Body of pancreas (tissue), 4 donors: ENCODE results near the gene CHCHD3.

Experiments
- POLR2A ChIP-seq, 3 donors: fragments of 450-650 bp; IDR thresholded peaks; one replicate each; pipeline ENCODE4 v1.6.1; 2016; ENCODE audit warnings: antibody characterized with exemption in 3 of 3, mild to moderate bottlenecking in 2 of 3
- TF ChIP-seq, protein P1 (sequence below), 7 experiments: fragments of 450-650 bp in 4 of 7; fragments of 200-600 bp in 3 of 7; sonication (generic) in 3 of 7; IDR thresholded peaks; one replicate each; pipeline ENCODE4 v1.5.1; 2016 to 2019; ENCODE audit warnings: antibody characterized with exemption in 7 of 7

GRCh38 chr7:133019590-133019989 lies 62.3 kb downstream of the CHCHD3 start:
- TF ChIP-seq, protein P1, sequence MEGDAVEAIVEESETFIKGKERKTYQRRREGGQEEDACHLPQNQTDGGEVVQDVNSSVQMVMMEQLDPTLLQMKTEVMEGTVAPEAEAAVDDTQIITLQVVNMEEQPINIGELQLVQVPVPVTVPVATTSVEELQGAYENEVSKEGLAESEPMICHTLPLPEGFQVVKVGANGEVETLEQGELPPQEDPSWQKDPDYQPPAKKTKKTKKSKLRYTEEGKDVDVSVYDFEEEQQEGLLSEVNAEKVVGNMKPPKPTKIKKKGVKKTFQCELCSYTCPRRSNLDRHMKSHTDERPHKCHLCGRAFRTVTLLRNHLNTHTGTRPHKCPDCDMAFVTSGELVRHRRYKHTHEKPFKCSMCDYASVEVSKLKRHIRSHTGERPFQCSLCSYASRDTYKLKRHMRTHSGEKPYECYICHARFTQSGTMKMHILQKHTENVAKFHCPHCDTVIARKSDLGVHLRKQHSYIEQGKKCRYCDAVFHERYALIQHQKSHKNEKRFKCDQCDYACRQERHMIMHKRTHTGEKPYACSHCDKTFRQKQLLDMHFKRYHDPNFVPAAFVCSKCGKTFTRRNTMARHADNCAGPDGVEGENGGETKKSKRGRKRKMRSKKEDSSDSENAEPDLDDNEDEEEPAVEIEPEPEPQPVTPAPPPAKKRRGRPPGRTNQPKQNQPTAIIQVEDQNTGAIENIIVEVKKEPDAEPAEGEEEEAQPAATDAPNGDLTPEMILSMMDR (IDR thresholded peaks at IDR 0.05): no peak
- TF ChIP-seq POLR2A (IDR thresholded peaks at IDR 0.05): no peak
